Activated CD4-positive, CD25-positive, alpha-beta regulatory T cell (primary cell): ENCODE data around the gene CCL5.

Source experiments
- DNase-seq, 4 experiments: peaks; one replicate each; lab custom pipeline; 2025; lab: John Stamatoyannopoulos, UW

The CCL5 gene

GRCh38 chr17:35867574-35867973 is 12.6 kb downstream of the CCL5 start:
- DNase-seq: no peak

DNA sequence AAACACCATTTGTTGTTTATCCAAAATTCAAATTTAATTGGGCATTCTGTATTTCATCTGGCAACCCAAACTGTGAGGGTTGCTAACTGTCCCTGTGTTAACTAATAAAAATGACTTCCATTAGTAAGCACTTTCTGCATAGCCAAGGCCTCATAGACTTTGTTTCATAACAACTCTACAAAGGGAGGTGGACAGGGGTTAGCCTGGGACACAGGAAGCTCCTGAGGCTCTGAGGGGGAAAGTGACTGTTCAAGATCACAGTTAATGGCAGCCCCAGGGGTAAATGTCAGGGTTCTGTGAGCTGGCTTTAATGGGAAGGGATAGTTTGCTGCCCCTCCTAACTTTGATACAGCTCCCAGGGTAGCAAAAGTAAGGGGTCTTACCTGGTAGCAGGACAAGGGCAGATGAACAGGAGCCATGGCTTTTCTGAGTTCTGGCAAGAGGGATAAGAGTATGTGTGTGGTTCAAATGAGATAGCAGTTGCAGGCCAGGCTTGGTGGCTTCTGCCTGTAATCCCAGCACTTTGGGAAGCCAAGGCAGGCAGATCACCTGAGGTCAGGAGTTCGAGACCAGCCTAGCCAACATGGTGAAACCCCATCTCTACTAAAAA is 13.7 kb downstream of the CCL5 start:
- no peak for DNase-seq

DNA sequence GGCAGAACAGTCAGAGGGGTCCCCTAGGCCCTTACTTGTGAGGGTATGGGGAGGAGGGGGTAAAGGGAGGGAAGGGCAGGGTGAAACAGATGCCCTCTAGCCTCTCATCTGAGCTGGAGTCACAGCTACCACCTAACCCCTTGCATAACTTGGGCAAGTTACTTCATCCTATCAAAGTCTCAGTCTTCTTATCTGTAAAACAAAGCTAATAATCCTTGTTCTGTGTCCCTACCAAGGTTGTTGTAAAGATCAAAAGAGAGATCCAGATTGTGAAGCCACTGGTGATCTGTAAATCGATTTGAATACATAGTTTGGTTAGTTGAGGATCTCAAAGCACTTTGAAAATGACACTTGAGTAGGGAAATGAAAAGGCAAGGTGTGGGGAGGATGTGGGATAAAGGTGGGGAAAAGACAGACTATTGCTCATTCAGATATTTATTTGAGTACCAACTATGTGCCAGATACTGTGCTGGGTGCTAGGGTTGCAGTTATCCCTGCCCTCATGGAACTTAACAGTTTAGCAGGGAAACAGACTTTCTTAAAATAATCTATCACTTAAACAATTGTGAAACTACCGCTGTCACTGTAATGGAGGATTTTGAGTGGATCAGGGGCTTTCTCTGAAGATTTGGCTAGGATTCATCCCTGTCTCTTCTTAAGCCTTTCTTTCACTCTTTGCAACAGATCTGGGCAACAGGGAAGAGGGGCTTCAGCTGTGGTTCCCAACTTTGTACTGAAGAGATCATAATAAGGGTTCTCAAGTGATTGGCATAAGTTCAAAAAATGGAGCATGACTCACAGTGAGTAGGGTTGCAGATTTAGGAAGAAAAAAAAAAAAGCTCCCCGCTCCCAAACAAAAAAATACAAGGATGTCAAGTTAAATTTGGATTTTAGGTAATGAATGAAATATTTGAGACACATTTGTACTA is 14.5 kb downstream of the CCL5 start:
- DNase-seq: no peak

DNA sequence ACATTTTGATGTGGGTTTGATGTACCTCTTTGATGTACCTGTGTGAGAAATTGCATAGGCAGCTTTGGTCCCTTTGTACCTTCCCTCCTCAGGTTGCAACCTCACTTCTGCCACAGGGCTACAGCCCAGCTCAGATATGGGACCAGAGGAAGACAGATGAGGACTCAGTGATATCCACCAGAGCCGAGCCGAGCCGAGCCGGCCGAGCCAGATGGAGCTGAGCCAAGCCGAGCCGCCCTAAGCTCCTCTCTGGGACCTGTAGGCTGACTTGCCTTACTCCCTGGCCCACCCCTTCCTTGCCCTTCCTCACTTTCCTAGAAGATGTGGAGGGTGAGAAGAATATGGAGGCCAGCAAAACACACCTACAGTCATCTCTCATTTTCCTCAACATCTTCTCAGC is 15.3 kb downstream of the CCL5 start:
- DNase-seq: no peak

DNA sequence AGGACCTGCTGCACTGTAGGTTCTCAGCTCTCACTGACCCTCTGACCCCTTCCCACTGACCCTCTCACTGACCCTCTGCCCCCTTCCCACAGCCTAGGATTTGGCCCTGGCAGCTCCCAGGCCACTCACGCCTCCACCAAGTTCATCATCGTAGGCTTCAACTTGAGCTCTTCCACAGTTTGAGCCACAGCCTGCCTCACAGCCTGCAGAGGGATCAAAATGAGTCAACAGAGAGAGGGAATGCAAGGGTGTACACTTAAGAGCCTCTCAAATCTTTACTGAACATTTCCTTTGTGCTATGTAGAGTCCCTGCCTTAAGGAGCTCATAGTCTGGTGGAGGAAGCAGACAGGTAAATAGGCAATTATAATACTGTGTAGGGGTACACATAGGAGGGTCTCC is 23.6 kb downstream of the CCL5 start:
- DNase-seq: no peak

DNA sequence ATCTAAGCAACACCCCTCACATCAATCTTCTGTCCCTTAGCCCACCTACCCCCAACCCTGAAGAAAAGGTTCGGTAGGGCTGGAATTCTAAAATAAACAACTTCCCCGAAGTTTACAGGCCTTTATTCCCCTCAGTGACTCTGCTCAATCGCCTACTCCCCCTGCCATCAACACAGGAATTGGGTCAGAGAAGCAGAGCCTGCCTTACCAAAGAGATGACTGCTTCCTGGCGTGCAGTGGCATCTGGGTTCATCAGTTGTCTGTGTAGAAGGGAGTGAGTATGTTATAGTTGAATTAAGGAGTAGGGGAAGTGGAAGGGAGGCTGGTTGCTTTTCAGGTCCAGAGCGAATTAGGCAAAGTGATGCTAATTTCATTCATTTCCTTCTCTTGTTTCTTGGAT is 24.2 kb downstream of the CCL5 start:
- no peak for DNase-seq

DNA sequence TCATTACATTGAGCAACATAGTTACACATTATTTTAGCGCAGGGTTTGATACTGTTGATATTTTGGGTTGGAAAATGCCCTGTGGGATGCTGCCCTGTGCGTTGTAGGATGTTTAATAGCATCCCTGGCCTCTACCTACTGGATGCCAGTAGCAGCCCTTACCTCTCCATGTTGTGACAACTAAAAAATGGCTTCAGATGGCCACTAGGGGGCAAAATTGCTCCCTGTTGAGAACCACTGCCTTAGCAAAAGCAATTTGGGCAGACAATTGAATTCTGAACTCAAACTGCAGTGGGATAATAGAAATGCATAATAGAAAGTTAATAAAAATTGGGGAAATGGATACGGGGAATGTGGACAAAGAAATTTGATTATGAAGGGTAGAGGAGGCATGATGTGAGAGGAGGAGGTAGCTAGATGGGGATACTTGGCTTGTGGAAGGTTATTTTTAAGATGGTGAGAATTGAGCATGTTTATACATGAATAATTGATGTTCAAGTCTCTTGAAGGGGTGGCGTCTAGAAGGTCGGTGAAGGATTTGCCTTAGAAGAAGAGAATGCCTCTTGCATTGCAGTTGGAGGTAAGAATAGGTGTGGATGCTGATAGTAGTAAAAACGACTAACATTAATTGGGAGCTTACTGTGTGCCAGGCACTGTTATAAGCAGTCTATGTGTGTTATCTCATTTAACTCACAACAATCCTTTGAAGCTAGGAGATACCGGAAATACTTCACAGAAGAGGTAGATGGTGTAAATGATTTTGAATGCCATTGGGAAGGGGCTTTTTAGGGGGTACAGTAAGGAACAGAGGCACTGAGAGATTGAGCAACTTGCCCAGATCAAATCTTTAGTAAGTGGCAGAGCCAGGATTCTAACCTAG is 30.5 kb downstream of the CCL5 start:
- peak in 3 of 4 experiments; percentile 5 to 12 (median 7) for DNase-seq

GRCh38 chr17:35847633-35848373 is 32.4 kb downstream of the CCL5 start:
- no peak for DNase-seq

- no peak for DNase-seq
These were observed 33.2 kb downstream of the CCL5 start for GRCh38 chr17:35847006-35847405.

- no peak for DNase-seq
These were observed 33.9 kb downstream of the CCL5 start for GRCh38 chr17:35846055-35846809.

DNA sequence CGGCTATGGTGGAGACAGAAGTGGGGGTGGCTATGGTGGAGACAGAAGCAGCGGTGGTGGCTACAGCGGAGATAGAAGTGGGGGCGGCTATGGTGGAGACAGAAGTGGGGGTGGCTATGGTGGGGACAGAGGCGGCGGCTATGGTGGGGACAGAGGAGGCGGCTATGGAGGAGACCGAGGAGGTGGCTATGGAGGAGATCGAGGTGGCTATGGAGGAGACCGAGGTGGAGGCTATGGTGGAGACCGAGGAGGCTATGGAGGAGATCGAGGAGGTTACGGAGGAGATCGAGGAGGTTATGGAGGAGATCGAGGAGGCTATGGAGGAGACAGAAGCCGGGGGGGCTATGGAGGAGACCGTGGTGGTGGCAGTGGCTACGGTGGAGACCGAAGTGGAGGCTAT is 35.6 kb downstream of the CCL5 start:
- DNase-seq: no peak

- no peak for DNase-seq
These were observed 36.5 kb downstream of the CCL5 start for GRCh38 chr17:35843698-35844097.

DNA sequence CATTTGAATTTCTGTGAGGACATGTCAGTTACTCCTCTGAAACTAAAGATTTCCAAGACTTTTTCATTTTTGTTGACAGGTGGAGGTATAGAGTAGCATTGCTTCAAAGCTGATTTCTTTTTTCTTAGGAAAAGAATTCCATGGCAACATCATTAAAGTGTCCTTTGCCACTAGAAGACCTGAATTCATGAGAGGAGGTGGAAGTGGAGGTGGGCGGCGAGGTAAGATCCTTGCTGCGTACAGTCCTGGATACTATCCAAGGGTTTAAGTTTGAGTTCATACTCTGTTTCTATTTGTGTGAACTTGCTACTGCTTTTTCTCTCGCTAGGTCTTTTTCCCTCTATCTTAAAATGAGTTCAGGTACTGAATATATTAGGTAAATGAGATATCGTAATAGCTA is 37.9 kb downstream of the CCL5 start:
- DNase-seq: no peak

DNA sequence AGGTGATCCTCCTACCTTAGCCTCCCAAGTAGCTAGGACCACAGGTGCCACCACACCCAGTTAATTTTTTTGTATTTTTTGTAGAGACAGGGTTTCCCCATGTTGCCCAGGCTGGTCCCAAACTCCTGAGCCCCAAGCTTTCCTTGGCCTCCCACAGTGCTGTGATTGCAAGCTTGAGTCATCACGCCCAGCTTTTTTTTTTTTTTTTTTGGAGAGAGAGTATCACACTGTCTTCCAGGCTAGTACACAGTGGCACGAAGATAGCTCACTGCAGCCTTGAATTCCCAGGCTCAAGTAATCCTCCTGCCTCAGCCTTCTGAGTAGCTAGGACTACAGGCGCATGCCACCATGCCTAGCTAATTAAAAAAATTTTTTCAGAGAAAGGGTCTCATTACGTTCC is 38.7 kb downstream of the CCL5 start:
- no peak for DNase-seq

- no peak for DNase-seq
These were observed 39.1 kb downstream of the CCL5 start for GRCh38 chr17:35841101-35841500.

DNA sequence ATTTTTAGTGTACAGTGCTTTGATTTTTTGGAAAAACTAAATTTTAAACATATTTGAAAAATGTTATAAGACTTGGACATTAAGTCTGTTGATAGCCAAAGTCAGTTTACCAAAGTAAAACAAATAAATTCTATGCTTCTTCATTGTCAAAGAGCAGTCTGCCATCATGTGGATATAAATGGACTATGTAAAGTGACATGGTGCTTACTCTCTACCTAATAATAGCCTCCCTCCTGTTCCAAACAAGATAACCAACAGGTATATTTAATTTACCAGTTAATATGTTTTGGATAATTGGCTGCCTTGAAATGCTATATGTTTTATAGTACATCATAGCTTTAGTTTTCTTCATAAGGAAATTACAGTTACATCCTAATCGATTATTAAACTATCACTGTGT is 55.0 kb downstream of the CCL5 start:
- no peak for DNase-seq
